HEK293 (cell line): Measurements from ENCODE around the gene DCLK1.

Experiments
- AEBP2 ChIP-seq: fragments of 450-650 bp; formaldehyde crosslinking; IDR thresholded peaks from 2 replicates; pipeline ENCODE4 v1.5.1; 2016; ENCODE audit warnings: missing biosample characterization, missing genetic modification characterization, borderline replicate concordance
- BCL11B ChIP-seq: fragments of 450-650 bp; formaldehyde crosslinking; IDR thresholded peaks from 2 replicates; pipeline ENCODE4 v1.5.1; 2016; ENCODE audit warnings: low read depth, missing biosample characterization, missing genetic modification characterization
- GLI4 ChIP-seq: fragments of 450-650 bp; formaldehyde crosslinking; IDR thresholded peaks from 2 replicates; pipeline ENCODE4 v1.5.1; 2016; ENCODE audit warnings: missing biosample characterization, missing genetic modification characterization
- MYNN ChIP-seq: fragments of 450-650 bp; formaldehyde crosslinking; IDR thresholded peaks from 2 replicates; pipeline ENCODE4 v1.5.1; 2016; ENCODE audit warnings: missing biosample characterization, missing genetic modification characterization, borderline replicate concordance
- PRDM2 ChIP-seq: fragments of 450-650 bp; formaldehyde crosslinking; IDR thresholded peaks from 2 replicates; pipeline ENCODE4 v1.5.1; 2016; ENCODE audit warnings: missing biosample characterization, missing genetic modification characterization, borderline replicate concordance
- SALL2 ChIP-seq: fragments of 450-650 bp; formaldehyde crosslinking; IDR thresholded peaks from 2 replicates; pipeline ENCODE4 v1.5.0; 2017; ENCODE audit warnings: missing biosample characterization, mild to moderate bottlenecking, missing genetic modification characterization, borderline replicate concordance
- TCF7L2 ChIP-seq: IDR thresholded peaks from 2 replicates; pipeline ENCODE4 v1.6.1; 2011; ENCODE audit warnings: low read depth, mild to moderate bottlenecking, inconsistent platforms, low read length, moderate library complexity, borderline replicate concordance
- ZBTB11 ChIP-seq: fragments of 450-650 bp; formaldehyde crosslinking; conservative IDR thresholded peaks from 2 replicates; pipeline ENCODE4 v1.5.1; 2016; ENCODE audit warnings: low read depth, missing biosample characterization, missing genetic modification characterization
- ZNF155 ChIP-seq: fragments of 450-650 bp; formaldehyde crosslinking; IDR thresholded peaks from 2 replicates; pipeline ENCODE4 v1.5.1; 2016; ENCODE audit warnings: missing biosample characterization, missing genetic modification characterization
- ZNF248 ChIP-seq: fragments of 450-650 bp; formaldehyde crosslinking; IDR thresholded peaks from 2 replicates; pipeline ENCODE4 v1.5.1; 2017; ENCODE audit warnings: missing biosample characterization, missing genetic modification characterization
- ZNF335 ChIP-seq: fragments of 450-650 bp; formaldehyde crosslinking; conservative IDR thresholded peaks from 2 replicates; pipeline ENCODE4 v1.5.1; 2016; ENCODE audit warnings: missing biosample characterization, missing genetic modification characterization
- ZNF404 ChIP-seq: fragments of 450-650 bp; formaldehyde crosslinking; IDR thresholded peaks from 2 replicates; pipeline ENCODE4 v1.5.1; 2017; ENCODE audit warnings: missing biosample characterization, missing genetic modification characterization
- ZNF571 ChIP-seq: fragments of 450-650 bp; formaldehyde crosslinking; IDR thresholded peaks from 2 replicates; pipeline ENCODE4 v1.5.0; 2017; ENCODE audit warnings: missing biosample characterization, missing genetic modification characterization
- ZNF645 ChIP-seq: fragments of 450-650 bp; formaldehyde crosslinking; IDR thresholded peaks from 2 replicates; pipeline ENCODE4; 2016; ENCODE audit warnings: missing biosample characterization, missing genetic modification characterization
- ZNF670 ChIP-seq: fragments of 450-650 bp; formaldehyde crosslinking; IDR thresholded peaks from 2 replicates; pipeline ENCODE4 v1.5.1; 2016; ENCODE audit warnings: missing biosample characterization, missing genetic modification characterization, low read depth
- ZNF768 ChIP-seq: fragments of 450-650 bp; formaldehyde crosslinking; IDR thresholded peaks from 2 replicates; pipeline ENCODE4 v1.5.1; 2018; ENCODE audit warnings: missing biosample characterization, mild to moderate bottlenecking, missing genetic modification characterization
- ZNF776 ChIP-seq: fragments of 450-650 bp; formaldehyde crosslinking; IDR thresholded peaks from 2 replicates; pipeline ENCODE4 v1.5.0; 2017; ENCODE audit warnings: missing biosample characterization, missing genetic modification characterization, borderline replicate concordance
- ZNF792 ChIP-seq: fragments of 450-650 bp; formaldehyde crosslinking; IDR thresholded peaks from 2 replicates; pipeline ENCODE4 v1.5.1; 2016; ENCODE audit warnings: missing biosample characterization, missing genetic modification characterization
- ZSCAN18 ChIP-seq: fragments of 450-650 bp; formaldehyde crosslinking; IDR thresholded peaks from 2 replicates; pipeline ENCODE4 v1.5.1; 2016; ENCODE audit warnings: missing biosample characterization, missing genetic modification characterization
- TF ChIP-seq, protein P1 (sequence below): fragments of 450-650 bp; formaldehyde crosslinking; IDR thresholded peaks from 2 replicates; pipeline ENCODE4 v1.5.1; 2016; ENCODE audit warnings: missing biosample characterization, missing genetic modification characterization
- TF ChIP-seq, protein P2 (sequence below): fragments of 450-650 bp; formaldehyde crosslinking; IDR thresholded peaks from 2 replicates; pipeline ENCODE4 v1.5.1; 2016; ENCODE audit warnings: missing biosample characterization, missing genetic modification characterization

Gene DCLK1

GRCh38 chr13:36163809-36164308, 32.7 kb upstream of the DCLK1 start (continued):
- TF ChIP-seq AEBP2 (tag by site-specific recombination) (no peak), ZNF792 (tag by site-specific recombination) (no peak), PRDM2 (tag by site-specific recombination) (no peak), MYNN (tag by site-specific recombination) (no peak), ZNF404 (no peak), ZNF248 (tag by site-specific recombination) (no peak), ZNF768 (no peak), ZSCAN18 (tag by site-specific recombination) (no peak), ZNF571 (no peak), ZNF645 (tag by site-specific recombination) (no peak), ZNF155 (tag by site-specific recombination) (no peak), BCL11B (tag by site-specific recombination) (peak; percentile 61; the same call in 1 of the 2 replicates), TCF7L2 (no peak), SALL2 (tag by site-specific recombination) (no peak), ZNF335 (tag by site-specific recombination) (no peak), ZNF670 (tag by site-specific recombination) (no peak), ZNF776 (tag by site-specific recombination) (no peak), GLI4 (tag by site-specific recombination) (no peak), ZBTB11 (tag by site-specific recombination) (no peak)
- TF ChIP-seq, protein P1, sequence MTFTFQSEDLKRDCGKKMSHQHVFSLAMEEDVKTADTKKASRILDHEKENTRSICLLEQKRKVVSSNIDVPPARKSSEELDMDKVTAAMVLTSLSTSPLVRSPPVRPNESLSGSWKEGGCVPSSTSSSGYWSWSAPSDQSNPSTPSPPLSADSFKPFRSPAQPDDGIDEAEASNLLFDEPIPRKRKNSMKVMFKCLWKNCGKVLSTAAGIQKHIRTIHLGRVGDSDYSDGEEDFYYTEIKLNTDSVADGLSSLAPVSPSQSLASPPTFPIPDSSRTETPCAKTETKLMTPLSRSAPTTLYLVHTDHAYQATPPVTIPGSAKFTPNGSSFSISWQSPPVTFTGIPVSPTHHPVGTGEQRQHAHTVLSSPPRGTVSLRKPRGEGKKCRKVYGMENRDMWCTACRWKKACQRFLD (tag by site-specific recombination) = no peak
- TF ChIP-seq, protein P2, sequence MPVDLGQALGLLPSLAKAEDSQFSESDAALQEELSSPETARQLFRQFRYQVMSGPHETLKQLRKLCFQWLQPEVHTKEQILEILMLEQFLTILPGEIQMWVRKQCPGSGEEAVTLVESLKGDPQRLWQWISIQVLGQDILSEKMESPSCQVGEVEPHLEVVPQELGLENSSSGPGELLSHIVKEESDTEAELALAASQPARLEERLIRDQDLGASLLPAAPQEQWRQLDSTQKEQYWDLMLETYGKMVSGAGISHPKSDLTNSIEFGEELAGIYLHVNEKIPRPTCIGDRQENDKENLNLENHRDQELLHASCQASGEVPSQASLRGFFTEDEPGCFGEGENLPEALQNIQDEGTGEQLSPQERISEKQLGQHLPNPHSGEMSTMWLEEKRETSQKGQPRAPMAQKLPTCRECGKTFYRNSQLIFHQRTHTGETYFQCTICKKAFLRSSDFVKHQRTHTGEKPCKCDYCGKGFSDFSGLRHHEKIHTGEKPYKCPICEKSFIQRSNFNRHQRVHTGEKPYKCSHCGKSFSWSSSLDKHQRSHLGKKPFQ (tag by site-specific recombination) = no peak; the same call in 1 of the 2 replicates
